ENCODE results near the gene DCP2. TPM values are rescaled to one million over a fixed set of nuclear protein-coding genes. Genes with fewer than 3 reads are reported as not detected.

The DCP2 gene
- total RNA-seq, 4 donors from 2014 or later, result 15.7 to 26.7 (median 17.7) TPM

GRCh38 chr5:113057557-113057984, 81.0 kb downstream of the DCP2 start:
- H3K4me3 ChIP-seq, result no peak overlapping the region
- H3K27me3 ChIP-seq, result no peaks in the 10 kb centered on the region
- intact Hi-C loops (cut with DNase I), result no loop called here
- H3K4me1 ChIP-seq, result peaks cover 6 to 22% (median 17%) of the 10 kb centered on the region in 4 donors
- 74% methylated on average over 14 of the region's 14 CpGs for WGBS
- H3K27ac ChIP-seq (replicated peaks in 1 of 4), result no peak overlapping the region
- TF ChIP-seq EP300 (IDR thresholded peaks at IDR 0.05), result no peak
- no peak for TF ChIP-seq POLR2A (IDR thresholded peaks at IDR 0.05; ENCODE audit: low read depth)
- no peak for TF ChIP-seq POLR2AphosphoS5 (IDR thresholded peaks at IDR 0.05)
- TF ChIP-seq, protein P1, sequence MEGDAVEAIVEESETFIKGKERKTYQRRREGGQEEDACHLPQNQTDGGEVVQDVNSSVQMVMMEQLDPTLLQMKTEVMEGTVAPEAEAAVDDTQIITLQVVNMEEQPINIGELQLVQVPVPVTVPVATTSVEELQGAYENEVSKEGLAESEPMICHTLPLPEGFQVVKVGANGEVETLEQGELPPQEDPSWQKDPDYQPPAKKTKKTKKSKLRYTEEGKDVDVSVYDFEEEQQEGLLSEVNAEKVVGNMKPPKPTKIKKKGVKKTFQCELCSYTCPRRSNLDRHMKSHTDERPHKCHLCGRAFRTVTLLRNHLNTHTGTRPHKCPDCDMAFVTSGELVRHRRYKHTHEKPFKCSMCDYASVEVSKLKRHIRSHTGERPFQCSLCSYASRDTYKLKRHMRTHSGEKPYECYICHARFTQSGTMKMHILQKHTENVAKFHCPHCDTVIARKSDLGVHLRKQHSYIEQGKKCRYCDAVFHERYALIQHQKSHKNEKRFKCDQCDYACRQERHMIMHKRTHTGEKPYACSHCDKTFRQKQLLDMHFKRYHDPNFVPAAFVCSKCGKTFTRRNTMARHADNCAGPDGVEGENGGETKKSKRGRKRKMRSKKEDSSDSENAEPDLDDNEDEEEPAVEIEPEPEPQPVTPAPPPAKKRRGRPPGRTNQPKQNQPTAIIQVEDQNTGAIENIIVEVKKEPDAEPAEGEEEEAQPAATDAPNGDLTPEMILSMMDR (IDR thresholded peaks at IDR 0.05), result no peak
- H3K36me3 ChIP-seq, result peaks cover 0 to 51% (median 22%) of the 10 kb centered on the region in 4 donors
- no peak for DNase-seq (ENCODE audit: extremely low spot score)
- H3K9me3 ChIP-seq, result no peaks in the 10 kb centered on the region

GRCh38 chr5:113058269-113058668, 81.7 kb downstream of the DCP2 start:
- WGBS, result 90% methylated on average over 3 of the region's 5 CpGs
- DNase-seq (ENCODE audit: extremely low spot score), result no peak
- peaks cover 0 to 55% (median 24%) of the 10 kb centered on the region in 4 donors for H3K36me3 ChIP-seq
- H3K27ac ChIP-seq (replicated peaks in 1 of 4), result no peak overlapping the region
- intact Hi-C loops (cut with DNase I), result no loop called here
- no peaks in the 10 kb centered on the region for H3K27me3 ChIP-seq
- TF ChIP-seq, protein P1 (IDR thresholded peaks at IDR 0.05), result no peak
- no peak for TF ChIP-seq POLR2AphosphoS5 (IDR thresholded peaks at IDR 0.05)
- TF ChIP-seq POLR2A (IDR thresholded peaks at IDR 0.05; ENCODE audit: low read depth), result no peak
- no peak for TF ChIP-seq EP300 (IDR thresholded peaks at IDR 0.05)
- H3K4me3 ChIP-seq, result no peak overlapping the region
- H3K4me1 ChIP-seq, result peaks cover 6 to 21% (median 17%) of the 10 kb centered on the region in 4 donors
- no peaks in the 10 kb centered on the region for H3K9me3 ChIP-seq

GRCh38 chr5:113058706-113059226, 82.2 kb downstream of the DCP2 start:
- Histone ChIP-seq H3K36me3 (peaks cover 0 to 55% (median 24%) of the 10 kb centered on the region in 4 donors), H3K4me1 (peaks cover 6 to 21% (median 17%) of the 10 kb centered on the region in 4 donors), H3K27ac (replicated peaks in 1 of 4) (no peak overlapping the region), H3K27me3 (no peaks in the 10 kb centered on the region), H3K9me3 (no peaks in the 10 kb centered on the region), H3K4me3 (no peak overlapping the region)
- TF ChIP-seq EP300 (IDR thresholded peaks at IDR 0.05) (no peak), POLR2AphosphoS5 (IDR thresholded peaks at IDR 0.05) (no peak), POLR2A (IDR thresholded peaks at IDR 0.05; ENCODE audit: low read depth) (no peak)
- intact Hi-C loops (cut with DNase I), result no loop called here
- DNase-seq (ENCODE audit: extremely low spot score), result no peak
- WGBS, result 57% methylated on average over 6 of the region's 6 CpGs

DNA sequence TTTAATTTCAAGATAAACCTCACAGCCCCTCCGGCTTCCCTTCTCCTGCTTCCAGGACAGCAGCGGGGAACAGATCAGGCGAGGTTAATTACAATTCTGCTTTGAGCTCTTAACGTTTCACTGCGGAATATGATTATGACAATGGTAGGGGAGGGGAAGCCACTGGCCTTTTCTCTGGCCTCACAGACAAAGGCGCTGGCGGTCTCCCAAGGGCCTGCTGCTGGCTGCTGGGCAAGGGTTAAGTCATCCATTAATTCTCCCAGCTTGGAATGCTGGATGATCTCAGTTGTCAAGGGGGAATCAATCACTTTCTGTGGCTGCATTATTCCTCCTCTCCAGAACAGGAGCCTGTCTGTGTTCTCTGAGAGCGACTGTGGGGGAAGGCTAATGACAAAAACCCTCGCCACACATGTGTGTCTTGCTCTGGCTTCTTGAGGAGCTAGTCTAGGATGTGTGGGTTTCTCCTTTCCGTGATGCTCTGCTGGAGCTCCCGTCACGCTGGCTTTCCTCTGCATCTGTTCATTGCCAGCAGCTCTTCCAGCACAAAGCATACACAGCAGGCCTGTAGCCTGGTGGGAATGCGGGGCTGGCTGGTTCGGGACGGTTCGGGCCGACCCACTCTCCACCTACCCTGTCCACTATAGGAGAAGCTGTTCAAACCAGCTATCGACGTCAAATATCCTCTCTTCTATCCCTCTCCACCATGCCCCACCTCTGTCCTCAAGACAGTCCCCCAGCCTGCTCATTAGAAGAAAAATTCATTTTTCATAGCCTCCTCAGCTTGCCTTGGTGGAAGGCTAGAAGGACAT, 82.8 kb downstream of the DCP2 start:
- Histone ChIP-seq H3K4me3 (no peak overlapping the region), H3K36me3 (peaks cover 0 to 61% (median 26%) of the 10 kb centered on the region in 4 donors), H3K27me3 (no peaks in the 10 kb centered on the region), H3K27ac (replicated peaks in 1 of 4) (no peak overlapping the region), H3K4me1 (peaks cover 6 to 21% (median 17%) of the 10 kb centered on the region in 4 donors), H3K9me3 (no peaks in the 10 kb centered on the region)
- DNase-seq (ENCODE audit: extremely low spot score), result no peak
- intact Hi-C loops (cut with DNase I), result no loop called here
- 55% methylated on average over 19 of the region's 19 CpGs for WGBS
- no peak for TF ChIP-seq POLR2A (IDR thresholded peaks at IDR 0.05; ENCODE audit: low read depth)
- no peak for TF ChIP-seq EP300 (IDR thresholded peaks at IDR 0.05)
- TF ChIP-seq POLR2AphosphoS5 (IDR thresholded peaks at IDR 0.05), result no peak
- TF ChIP-seq, protein P1 (IDR thresholded peaks at IDR 0.05), result no peak

- H3K27me3 ChIP-seq, result no peaks in the 10 kb centered on the region
- TF ChIP-seq POLR2AphosphoS5 (IDR thresholded peaks at IDR 0.05) (no peak), POLR2A (IDR thresholded peaks at IDR 0.05; ENCODE audit: low read depth) (no peak), EP300 (IDR thresholded peaks at IDR 0.05) (no peak)
- TF ChIP-seq, protein P1 (IDR thresholded peaks at IDR 0.05), result no peak
- intact Hi-C loops (cut with DNase I), result no loop called here
- peaks cover 6 to 21% (median 17%) of the 10 kb centered on the region in 4 donors for H3K4me1 ChIP-seq
- no peaks in the 10 kb centered on the region for H3K9me3 ChIP-seq
- H3K27ac ChIP-seq (replicated peaks in 1 of 4), result no peak overlapping the region
- WGBS, result 96% methylated on average over 4 of the region's 4 CpGs
- DNase-seq (ENCODE audit: extremely low spot score), result no peak
- H3K4me3 ChIP-seq, result no peak overlapping the region
- H3K36me3 ChIP-seq, result peaks cover 0 to 61% (median 18%) of the 10 kb centered on the region in 4 donors
Measured at GRCh38 chr5:113060408-113061025, 83.9 kb downstream of the DCP2 start.
